SK-N-SH (cell line): ENCODE data around the gene SCN3A. TPM values are rescaled to one million over a fixed set of nuclear protein-coding genes. Genes with fewer than 3 reads are reported as not detected.

ENCODE experiments used
- CTCF ChIA-PET: fragments of 300-600, 350-600 bp; formaldehyde crosslinking; extraction: SDS; loops from one replicate; lab custom pipeline; 2021; lab: Yijun Ruan, JAX
- POLR2A ChIA-PET: fragments of 350-600 bp; sonication (Branson Sonifier 250); formaldehyde crosslinking; extraction: SDS; loops from one replicate; lab custom pipeline; 2020; ENCODE audit warnings: antibody characterized with exemption, inconsistent platforms; lab: Yijun Ruan, JAX
- DNase-seq: peaks from one replicate; pipeline ENCODE4 v3.0.0; 2012
- H2AFZ ChIP-seq: fragments of 200-600 bp; sonication (generic); 2 replicates; pipeline ENCODE4 v1.8.1; 2016; ENCODE audit warnings: antibody characterized with exemption, mild to moderate bottlenecking, low read depth
- H3F3A ChIP-seq: fragments of 200-600 bp; sonication (generic); replicated peaks from 2 replicates; pipeline ENCODE3; 2016; ENCODE audit warnings: antibody characterized with exemption, mild to moderate bottlenecking; ENCODE audit not compliant: insufficient read depth
- H3K27ac ChIP-seq, 2 experiments: fragments of 200-500 bp in 1 of 2; fragments of 200-600 bp in 1 of 2; sonication (Bioruptor generic) in 1 of 2; sonication (generic), shearing (Covaris generic) in 1 of 2; 2 replicates each; pipeline versions ENCODE4 v1.5.1 to v1.6.1; 2014 to 2016; ENCODE audit warnings: low read depth in 2 of 2, inconsistent platforms in 1 of 2, low read length in 1 of 2, mild to moderate bottlenecking in 1 of 2, mixed read lengths in 1 of 2
- H3K27me3 ChIP-seq: fragments of 200-600 bp; sonication (generic), shearing (Covaris generic); 2 replicates; pipeline ENCODE4 v1.6.1; 2016; ENCODE audit warnings: mixed run types; ENCODE audit not compliant: insufficient read depth
- H3K36me3 ChIP-seq, 2 experiments: fragments of 200-500 bp in 1 of 2; fragments of 200-600 bp in 1 of 2; sonication (Bioruptor generic) in 1 of 2; sonication (generic) in 1 of 2; replicated peaks in 1 of 2; 2 replicates each; pipeline versions ENCODE3 to v1.5.1; 2014 to 2016; ENCODE audit warnings: low read length in 1 of 2, mild to moderate bottlenecking in 1 of 2; ENCODE audit not compliant: insufficient read depth in 2 of 2, control insufficient read depth in 1 of 2
- H3K4me1 ChIP-seq, 2 experiments: fragments of 200-500 bp in 1 of 2; fragments of 200-600 bp in 1 of 2; sonication (Bioruptor generic) in 1 of 2; sonication (generic), shearing (Covaris generic) in 1 of 2; 2 replicates each; pipeline versions ENCODE4 v1.5.1 to v1.6.1; 2014 to 2016; ENCODE audit warnings: low read depth in 1 of 2, low read length in 1 of 2, mixed run types in 1 of 2; ENCODE audit not compliant: insufficient read depth in 2 of 2, control insufficient read depth in 1 of 2
- H3K4me2 ChIP-seq: fragments of 200-600 bp; sonication (generic), shearing (Covaris generic); 2 replicates; pipeline ENCODE4 v1.6.1; 2017; ENCODE audit warnings: mixed run types
- H3K4me3 ChIP-seq, 2 experiments: fragments of 200-500 bp in 1 of 2; fragments of 200-600 bp in 1 of 2; sonication (Bioruptor generic) in 1 of 2; sonication (generic), shearing (Covaris generic) in 1 of 2; 2 replicates each; pipeline versions ENCODE4 v1.5.1 to v1.8.1; 2014 to 2016; ENCODE audit warnings: low read depth in 2 of 2, inconsistent platforms in 1 of 2, low read length in 1 of 2, mild to moderate bottlenecking in 1 of 2, mixed read lengths in 1 of 2, moderate library complexity in 1 of 2
- H3K79me2 ChIP-seq: fragments of 200-600 bp; sonication (generic); 2 replicates; pipeline ENCODE4 v1.8.1; 2017; ENCODE audit warnings: mild to moderate bottlenecking; ENCODE audit not compliant: insufficient read depth
- H3K9ac ChIP-seq: fragments of 200-600 bp; sonication (generic); 2 replicates; pipeline ENCODE4 v1.6.1; 2017; ENCODE audit warnings: mixed run types
- H3K9me2 ChIP-seq: fragments of 200-600 bp; sonication (generic); 2 replicates; pipeline ENCODE4 v1.6.1; 2017; ENCODE audit warnings: mixed run types
- H3K9me3 ChIP-seq: fragments of 200-600 bp; sonication (generic); 2 replicates; pipeline ENCODE4 v1.6.1; 2017; ENCODE audit warnings: mixed run types, mild to moderate bottlenecking, moderate library complexity
- H4K20me1 ChIP-seq: fragments of 200-600 bp; sonication (generic); 2 replicates; pipeline ENCODE4 v1.6.1; 2017; ENCODE audit warnings: mild to moderate bottlenecking, mixed run types; ENCODE audit not compliant: insufficient read depth
- CHD2 ChIP-seq: fragments of 150-350 bp; IDR thresholded peaks from 2 replicates; pipeline ENCODE4 v1.6.1; 2018; ENCODE audit warnings: low read length; ENCODE audit not compliant: partially characterized antibody
- ELF1 ChIP-seq: IDR thresholded peaks from 2 replicates; pipeline ENCODE4 v1.4.0; 2012
- FOXJ3 ChIP-seq: sonication (generic); formaldehyde crosslinking; IDR thresholded peaks from 2 replicates; pipeline ENCODE4 v1.5.1; 2020; ENCODE audit warnings: mild to moderate bottlenecking, missing genetic modification reagents
- FOXM1 ChIP-seq: IDR thresholded peaks from 2 replicates; pipeline ENCODE4 v1.4.0; 2012; ENCODE audit warnings: low read depth, mild to moderate bottlenecking
- GABPA ChIP-seq: IDR thresholded peaks from 2 replicates; pipeline ENCODE4 v1.4.0; 2012; ENCODE audit warnings: low read depth, mild to moderate bottlenecking
- GATA2 ChIP-seq: sonication (generic); formaldehyde crosslinking; IDR thresholded peaks from 2 replicates; pipeline ENCODE4 v1.5.0; 2020; ENCODE audit warnings: mild to moderate bottlenecking, missing genetic modification reagents
- JUND ChIP-seq: IDR thresholded peaks from 2 replicates; pipeline ENCODE4 v1.4.0; 2012
- MEF2A ChIP-seq: IDR thresholded peaks from 2 replicates; pipeline ENCODE4 v1.4.0; 2012; ENCODE audit warnings: low read depth, borderline replicate concordance
- MXI1 ChIP-seq: IDR thresholded peaks from 2 replicates; pipeline ENCODE4 v1.6.1; 2012; ENCODE audit warnings: mild to moderate bottlenecking, low read depth, low read length, improper control_type of control experiment
- NFIC ChIP-seq: IDR thresholded peaks from 2 replicates; pipeline ENCODE4 v1.4.0; 2012; ENCODE audit warnings: borderline replicate concordance
- POLR2AphosphoS5 ChIP-seq: IDR thresholded peaks from 2 replicates; pipeline ENCODE4 v1.6.1; 2012; ENCODE audit warnings: low read depth, low read length
- RAD21 ChIP-seq: IDR thresholded peaks from 2 replicates; pipeline ENCODE4 v1.6.1; 2012; ENCODE audit warnings: mild to moderate bottlenecking, low read length
- SIN3A ChIP-seq: IDR thresholded peaks from 2 replicates; pipeline ENCODE4 v1.6.1; 2012; ENCODE audit warnings: low read depth, mild to moderate bottlenecking, low read length, moderate library complexity, borderline replicate concordance
- SMC3 ChIP-seq: IDR thresholded peaks from 2 replicates; pipeline ENCODE4 v1.6.1; 2012; ENCODE audit warnings: low read depth, low read length, improper control_type of control experiment
- TEAD4 ChIP-seq: IDR thresholded peaks from 2 replicates; pipeline ENCODE4 v1.4.0; 2012; ENCODE audit warnings: mild to moderate bottlenecking, borderline replicate concordance; ENCODE audit not compliant: insufficient read depth
- WGBS: methylation state at CpG from one replicate; pipeline ENCODE4 v1.1.6; 2017; ENCODE audit warnings: low lambda C conversion rate; 5-methylcytosine and 5-hydroxymethylcytosine counted together
- polyA plus RNA-seq, 3 experiments: library from polyadenylated mRNA; depleted of rRNA; stranded (reverse); fragments of >200 nt; gene quantifications; 2 replicates each; pipeline ENCODE4 v1.2.3, GENCODE V29; 2012
- TF ChIP-seq, protein P1 (sequence below): fragments of 150-350 bp; IDR thresholded peaks from 2 replicates; pipeline ENCODE4 v1.6.1; 2016; ENCODE audit warnings: mild to moderate bottlenecking, low read depth, low read length
- TF ChIP-seq, protein P2 (sequence below): IDR thresholded peaks from 2 replicates; pipeline ENCODE4 v1.6.1; 2012; ENCODE audit warnings: mild to moderate bottlenecking, low read depth, low read length, moderate library complexity
- TF ChIP-seq, protein P3 (sequence below): fragments of 200-600 bp; sonication (generic); IDR thresholded peaks from 2 replicates; pipeline ENCODE4 v1.6.1; 2017; ENCODE audit warnings: antibody characterized with exemption, mild to moderate bottlenecking, moderate library complexity
- TF ChIP-seq, protein P4 (sequence below): IDR thresholded peaks from 2 replicates; pipeline ENCODE4; 2012
- TF ChIP-seq, protein P5 (sequence below): IDR thresholded peaks from 2 replicates; pipeline ENCODE4 v1.4.0; 2012; ENCODE audit warnings: low read depth, borderline replicate concordance

Gene SCN3A
- polyA plus RNA-seq, 1 of the 3 experiments (the other 2 are of a cell fraction), result 0.33 TPM

DNA sequence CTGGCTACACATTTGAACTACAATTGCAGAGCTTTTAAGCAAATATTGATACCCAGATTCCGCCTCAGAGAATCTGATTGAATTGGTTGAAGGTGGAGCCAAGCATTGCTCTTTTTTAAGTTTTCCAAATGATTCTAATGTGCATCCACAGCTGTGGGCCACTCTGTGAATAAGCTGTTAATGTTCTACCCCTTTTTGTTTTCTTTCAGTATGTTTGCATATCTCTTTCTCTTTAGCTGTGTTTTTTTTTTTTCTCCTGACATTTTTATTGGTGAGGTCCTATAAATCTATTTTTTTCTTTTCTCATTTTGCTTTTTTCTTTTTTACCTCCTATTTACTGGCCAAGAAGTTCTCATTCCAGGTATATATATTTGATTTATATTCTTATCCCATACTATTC is 6.5 kb downstream of the SCN3A start:
- H2AFZ ChIP-seq, result no peak overlapping the region
- CTCF ChIA-PET, result interaction anchor here (1.9 kb wide), 1 partner anchor 181 kb away, joined by 11 read pairs; no protein-coding TSS in a partner anchor

More for the DNA sequence above, 6.5 kb downstream of the SCN3A start:
- Histone ChIP-seq H3K9me3 (no peaks in the 10 kb centered on the region), H3K79me2 (no peaks in the 10 kb centered on the region), H3K9ac (no peak overlapping the region), H4K20me1 (no peaks in the 10 kb centered on the region), H3K4me1 (no peaks in the 10 kb centered on the region; a peak in 2 of 4 replicates), H3K9me2 (no peaks in the 10 kb centered on the region), H3F3A (no peaks in the 10 kb centered on the region), H3K4me3 (no peak overlapping the region), H3K4me2 (no peak overlapping the region), H3K27me3 (no peaks in the 10 kb centered on the region), H3K27ac (no peak overlapping the region), H3K36me3 (no peaks in the 10 kb centered on the region)
- no peak for DNase-seq
- no peak for TF ChIP-seq JUND
- TF ChIP-seq, protein P1, sequence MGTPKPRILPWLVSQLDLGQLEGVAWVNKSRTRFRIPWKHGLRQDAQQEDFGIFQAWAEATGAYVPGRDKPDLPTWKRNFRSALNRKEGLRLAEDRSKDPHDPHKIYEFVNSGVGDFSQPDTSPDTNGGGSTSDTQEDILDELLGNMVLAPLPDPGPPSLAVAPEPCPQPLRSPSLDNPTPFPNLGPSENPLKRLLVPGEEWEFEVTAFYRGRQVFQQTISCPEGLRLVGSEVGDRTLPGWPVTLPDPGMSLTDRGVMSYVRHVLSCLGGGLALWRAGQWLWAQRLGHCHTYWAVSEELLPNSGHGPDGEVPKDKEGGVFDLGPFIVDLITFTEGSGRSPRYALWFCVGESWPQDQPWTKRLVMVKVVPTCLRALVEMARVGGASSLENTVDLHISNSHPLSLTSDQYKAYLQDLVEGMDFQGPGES, result no peak
- no peak for TF ChIP-seq NFIC
- no peak for TF ChIP-seq FOXJ3
- no peak for TF ChIP-seq GABPA
- TF ChIP-seq, protein P2, sequence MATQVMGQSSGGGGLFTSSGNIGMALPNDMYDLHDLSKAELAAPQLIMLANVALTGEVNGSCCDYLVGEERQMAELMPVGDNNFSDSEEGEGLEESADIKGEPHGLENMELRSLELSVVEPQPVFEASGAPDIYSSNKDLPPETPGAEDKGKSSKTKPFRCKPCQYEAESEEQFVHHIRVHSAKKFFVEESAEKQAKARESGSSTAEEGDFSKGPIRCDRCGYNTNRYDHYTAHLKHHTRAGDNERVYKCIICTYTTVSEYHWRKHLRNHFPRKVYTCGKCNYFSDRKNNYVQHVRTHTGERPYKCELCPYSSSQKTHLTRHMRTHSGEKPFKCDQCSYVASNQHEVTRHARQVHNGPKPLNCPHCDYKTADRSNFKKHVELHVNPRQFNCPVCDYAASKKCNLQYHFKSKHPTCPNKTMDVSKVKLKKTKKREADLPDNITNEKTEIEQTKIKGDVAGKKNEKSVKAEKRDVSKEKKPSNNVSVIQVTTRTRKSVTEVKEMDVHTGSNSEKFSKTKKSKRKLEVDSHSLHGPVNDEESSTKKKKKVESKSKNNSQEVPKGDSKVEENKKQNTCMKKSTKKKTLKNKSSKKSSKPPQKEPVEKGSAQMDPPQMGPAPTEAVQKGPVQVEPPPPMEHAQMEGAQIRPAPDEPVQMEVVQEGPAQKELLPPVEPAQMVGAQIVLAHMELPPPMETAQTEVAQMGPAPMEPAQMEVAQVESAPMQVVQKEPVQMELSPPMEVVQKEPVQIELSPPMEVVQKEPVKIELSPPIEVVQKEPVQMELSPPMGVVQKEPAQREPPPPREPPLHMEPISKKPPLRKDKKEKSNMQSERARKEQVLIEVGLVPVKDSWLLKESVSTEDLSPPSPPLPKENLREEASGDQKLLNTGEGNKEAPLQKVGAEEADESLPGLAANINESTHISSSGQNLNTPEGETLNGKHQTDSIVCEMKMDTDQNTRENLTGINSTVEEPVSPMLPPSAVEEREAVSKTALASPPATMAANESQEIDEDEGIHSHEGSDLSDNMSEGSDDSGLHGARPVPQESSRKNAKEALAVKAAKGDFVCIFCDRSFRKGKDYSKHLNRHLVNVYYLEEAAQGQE, result no peak
- no peak for TF ChIP-seq GATA2 (CRISPR knock-in tag)
- TF ChIP-seq, protein P3, sequence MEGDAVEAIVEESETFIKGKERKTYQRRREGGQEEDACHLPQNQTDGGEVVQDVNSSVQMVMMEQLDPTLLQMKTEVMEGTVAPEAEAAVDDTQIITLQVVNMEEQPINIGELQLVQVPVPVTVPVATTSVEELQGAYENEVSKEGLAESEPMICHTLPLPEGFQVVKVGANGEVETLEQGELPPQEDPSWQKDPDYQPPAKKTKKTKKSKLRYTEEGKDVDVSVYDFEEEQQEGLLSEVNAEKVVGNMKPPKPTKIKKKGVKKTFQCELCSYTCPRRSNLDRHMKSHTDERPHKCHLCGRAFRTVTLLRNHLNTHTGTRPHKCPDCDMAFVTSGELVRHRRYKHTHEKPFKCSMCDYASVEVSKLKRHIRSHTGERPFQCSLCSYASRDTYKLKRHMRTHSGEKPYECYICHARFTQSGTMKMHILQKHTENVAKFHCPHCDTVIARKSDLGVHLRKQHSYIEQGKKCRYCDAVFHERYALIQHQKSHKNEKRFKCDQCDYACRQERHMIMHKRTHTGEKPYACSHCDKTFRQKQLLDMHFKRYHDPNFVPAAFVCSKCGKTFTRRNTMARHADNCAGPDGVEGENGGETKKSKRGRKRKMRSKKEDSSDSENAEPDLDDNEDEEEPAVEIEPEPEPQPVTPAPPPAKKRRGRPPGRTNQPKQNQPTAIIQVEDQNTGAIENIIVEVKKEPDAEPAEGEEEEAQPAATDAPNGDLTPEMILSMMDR, result no peak
- no peak for TF ChIP-seq SIN3A
- TF ChIP-seq FOXM1, result no peak
- TF ChIP-seq MXI1, result no peak
- TF ChIP-seq RAD21, result no peak
- TF ChIP-seq ELF1, result no peak
- no peak for TF ChIP-seq SMC3
- TF ChIP-seq POLR2AphosphoS5, result no peak
- TF ChIP-seq CHD2, result no peak
- TF ChIP-seq, protein P4, sequence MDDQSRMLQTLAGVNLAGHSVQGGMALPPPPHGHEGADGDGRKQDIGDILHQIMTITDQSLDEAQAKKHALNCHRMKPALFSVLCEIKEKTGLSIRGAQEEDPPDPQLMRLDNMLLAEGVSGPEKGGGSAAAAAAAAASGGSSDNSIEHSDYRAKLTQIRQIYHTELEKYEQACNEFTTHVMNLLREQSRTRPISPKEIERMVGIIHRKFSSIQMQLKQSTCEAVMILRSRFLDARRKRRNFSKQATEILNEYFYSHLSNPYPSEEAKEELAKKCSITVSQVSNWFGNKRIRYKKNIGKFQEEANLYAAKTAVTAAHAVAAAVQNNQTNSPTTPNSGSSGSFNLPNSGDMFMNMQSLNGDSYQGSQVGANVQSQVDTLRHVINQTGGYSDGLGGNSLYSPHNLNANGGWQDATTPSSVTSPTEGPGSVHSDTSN, result no peak
- TF ChIP-seq TEAD4, result no peak
- no peak for TF ChIP-seq MEF2A
- TF ChIP-seq, protein P5, sequence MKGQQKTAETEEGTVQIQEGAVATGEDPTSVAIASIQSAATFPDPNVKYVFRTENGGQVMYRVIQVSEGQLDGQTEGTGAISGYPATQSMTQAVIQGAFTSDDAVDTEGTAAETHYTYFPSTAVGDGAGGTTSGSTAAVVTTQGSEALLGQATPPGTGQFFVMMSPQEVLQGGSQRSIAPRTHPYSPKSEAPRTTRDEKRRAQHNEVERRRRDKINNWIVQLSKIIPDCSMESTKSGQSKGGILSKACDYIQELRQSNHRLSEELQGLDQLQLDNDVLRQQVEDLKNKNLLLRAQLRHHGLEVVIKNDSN, result no peak
- 91% methylated on average over 1 of the region's 1 CpG for WGBS
- POLR2A ChIA-PET, result no interaction called here
